Stimulated activated naive CD4-positive, alpha-beta T cell (primary cell): ENCODE results near the gene RTTN.
"Not testable (repeated sequence)": the region's sequence is repeated elsewhere in the genome, so short reads cannot be mapped to it uniquely, and the experiment has no call there.

Source experiments
- DNase-seq, 6 experiments: peaks; one replicate each; lab custom pipeline; 2025; lab: John Stamatoyannopoulos, UW

Gene RTTN, protein sequence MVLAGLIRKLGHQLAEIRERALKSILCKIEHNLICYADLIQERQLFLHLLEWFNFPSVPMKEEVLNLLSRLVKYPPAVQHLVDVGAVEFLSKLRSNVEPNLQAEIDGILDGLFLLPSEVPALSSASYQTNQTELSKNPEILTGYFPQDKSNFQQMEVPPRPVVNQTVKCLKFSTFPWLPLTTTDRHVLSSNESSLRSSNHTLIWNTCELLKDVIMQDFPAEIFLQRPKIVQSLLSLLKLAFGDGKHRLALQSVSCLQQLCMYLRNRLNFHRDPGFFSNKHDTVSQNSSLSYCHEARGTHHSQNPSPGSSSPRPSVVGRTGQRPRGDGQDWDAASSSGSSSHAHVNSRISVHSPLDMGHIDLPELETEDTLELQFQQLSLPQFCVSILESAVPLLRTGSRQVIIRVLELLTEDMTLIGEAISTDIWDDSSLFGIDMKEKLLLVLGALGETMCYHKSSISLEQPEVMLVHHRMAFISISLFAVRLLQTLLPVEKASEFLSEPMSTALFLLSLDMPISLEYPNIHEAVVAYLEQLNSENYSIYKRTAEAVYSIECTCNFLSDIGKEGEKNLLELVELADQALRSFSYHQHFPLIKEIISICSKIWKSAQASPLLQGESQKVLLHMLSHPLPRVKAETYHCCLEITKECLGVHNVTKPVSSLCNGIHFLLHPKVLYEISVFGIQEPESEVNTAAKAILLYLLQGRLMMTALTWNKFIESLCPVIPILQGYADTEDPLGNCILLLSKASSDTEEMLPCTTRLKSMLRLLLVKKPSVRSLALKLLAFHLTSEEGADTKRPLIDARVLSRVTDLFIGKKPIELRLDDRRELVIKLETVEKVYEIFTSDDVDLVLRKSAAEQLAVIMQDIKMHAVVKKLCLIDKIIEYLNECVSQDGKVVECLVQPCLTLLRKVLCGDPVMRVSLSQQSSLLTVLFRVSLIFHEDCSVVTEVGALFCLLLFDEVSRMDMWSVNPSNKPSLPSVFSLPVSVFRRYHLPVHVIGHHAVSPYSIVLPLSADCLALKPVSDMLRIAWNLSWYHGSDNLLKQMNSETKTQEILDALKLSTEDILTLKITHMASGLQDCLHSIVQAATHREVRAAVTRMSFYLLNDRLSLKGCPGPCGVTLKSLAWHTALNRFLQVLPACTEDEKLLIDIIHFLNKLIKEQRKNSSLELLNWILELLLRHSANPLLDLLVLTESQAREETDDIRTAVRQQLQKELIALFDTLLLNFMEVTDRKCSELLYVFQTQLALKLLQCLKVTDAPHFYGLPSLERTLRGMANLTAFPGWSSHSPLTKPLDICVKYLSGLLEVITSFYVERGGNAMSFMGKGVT (N-terminal part only)

DNA sequence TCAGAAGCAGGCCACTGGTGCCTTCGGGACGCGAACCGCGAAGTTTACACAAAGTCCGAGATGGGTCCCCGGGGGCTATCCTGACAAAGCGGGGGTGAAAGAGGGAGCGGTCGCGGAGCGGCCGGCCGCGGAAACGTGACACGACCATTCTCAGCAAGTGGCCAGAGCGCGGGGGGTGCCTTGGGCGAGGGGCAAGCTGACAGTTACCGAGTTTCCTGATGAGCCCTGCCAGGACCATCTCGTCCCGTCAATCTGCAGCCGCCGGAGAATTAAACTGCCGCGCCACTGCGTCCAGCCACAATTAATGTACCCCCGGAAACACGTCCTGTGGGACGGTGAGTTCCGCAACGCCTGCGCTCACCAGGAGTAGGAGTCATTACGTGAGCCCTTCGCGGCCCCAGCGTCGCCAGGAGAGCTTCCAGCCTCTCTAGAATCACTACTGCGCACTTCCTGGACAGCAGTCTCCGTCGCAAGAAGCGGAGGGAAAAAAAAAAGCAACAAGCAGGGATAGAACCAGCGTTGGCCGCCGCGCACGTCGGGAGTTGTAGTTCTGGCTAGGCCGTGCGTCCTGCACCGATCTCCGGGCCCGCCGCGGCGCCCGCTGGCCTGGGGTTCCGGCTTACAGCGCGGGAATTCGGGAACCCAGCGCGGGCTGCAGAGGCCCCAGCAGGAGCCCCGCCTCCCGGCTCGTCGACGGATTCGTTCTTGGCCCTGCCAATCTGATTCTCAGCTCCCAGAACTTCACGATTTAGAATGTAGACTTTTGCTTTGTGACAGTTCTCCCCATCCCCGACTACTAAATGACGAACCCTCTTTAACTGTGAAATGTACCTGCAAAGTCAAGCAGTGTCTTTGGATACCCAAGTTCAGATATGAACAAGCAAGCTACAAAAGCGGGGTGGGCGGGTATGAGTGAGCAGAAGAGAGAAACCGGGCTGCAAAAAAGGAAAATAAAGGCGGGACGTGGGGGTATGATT lies at the start of gene RTTN:
TSS of gene RTTN (minus strand) at position 267 of the 977 bp plus-strand sequence. CDS start at position 238, 29 bp downstream.
- peak; percentile 84 to 99 (median 90) for DNase-seq

DNA sequence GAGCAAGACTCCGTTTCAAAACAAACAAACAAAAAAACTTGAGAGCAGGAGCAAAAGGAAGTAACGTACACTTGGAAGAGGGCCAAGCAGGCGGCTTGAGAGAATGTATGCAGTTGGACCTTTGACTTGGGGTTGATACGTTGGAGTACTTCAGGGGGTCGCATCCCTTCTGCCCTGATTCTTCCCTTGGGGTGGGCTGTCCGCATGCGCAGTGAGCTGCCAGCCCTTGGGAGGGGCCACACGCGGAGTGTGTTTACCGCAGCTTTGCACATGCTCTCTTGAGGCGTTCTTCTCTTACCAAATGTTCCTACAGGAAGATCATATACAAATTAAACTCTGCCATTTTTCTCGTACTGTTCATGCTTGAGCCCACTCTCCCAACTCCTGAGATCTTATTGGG lies 45.3 kb upstream of the RTTN start:
- no peak for DNase-seq

DNA sequence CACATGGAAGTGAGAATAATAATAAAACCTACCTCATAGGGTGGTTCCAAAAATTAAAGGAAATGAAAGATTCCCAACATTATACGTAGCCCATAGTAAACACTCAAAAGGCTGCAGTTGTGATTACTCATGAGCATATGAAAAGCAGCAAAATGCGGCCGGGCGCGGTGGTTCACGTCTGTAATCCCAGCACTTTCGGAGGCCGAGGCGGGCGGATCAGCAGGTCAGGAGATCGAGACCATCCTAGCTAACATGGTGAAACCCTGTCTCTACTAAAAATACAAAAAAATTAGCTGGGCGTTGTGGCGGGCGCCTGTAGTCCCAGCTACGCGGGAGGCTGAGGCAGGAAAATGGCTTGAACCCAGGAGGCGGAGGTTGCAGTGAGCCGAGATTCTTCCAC lies 44.4 kb upstream of the RTTN start:
- DNase-seq, result not testable (repeated sequence)

DNA sequence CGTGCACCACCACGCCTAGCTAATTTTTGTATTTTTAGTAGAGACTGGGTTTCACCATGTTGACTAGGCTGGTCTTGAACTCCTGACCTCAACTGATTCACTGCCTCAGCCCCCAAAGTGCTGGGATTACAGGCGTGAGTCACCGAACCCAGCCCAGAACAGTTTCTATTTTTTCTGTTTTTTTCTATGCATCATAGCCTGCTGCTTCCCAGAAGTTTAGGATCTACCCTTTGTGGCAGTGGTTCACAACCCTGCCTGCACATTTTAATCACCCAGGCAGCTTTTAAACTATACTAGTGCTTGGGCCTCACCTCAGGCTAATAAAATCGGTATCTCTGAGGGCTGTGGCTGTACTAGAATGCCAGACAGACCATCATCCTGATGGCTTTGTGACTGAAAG lies 43.6 kb upstream of the RTTN start:
- no peak for DNase-seq

DNA sequence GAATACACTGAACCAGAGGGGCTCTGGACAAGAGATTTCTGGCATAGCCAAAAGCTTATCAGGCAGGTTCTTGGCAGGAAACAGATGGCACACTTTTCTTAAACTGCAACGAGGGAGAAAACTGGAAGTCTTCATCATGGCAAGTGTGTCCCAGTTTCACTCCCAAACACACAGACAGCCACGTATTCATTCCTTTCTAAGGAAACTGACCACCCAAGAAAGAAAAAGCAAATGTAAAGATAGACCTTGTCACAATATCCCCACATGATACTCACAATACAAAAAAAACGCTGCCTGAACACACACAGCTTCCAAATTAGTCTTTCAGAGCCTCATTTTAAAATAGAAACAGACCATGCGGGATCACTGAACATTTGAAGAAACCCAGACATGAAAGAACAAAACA lies 40.6 kb upstream of the RTTN start:
- DNase-seq, result no peak

DNA sequence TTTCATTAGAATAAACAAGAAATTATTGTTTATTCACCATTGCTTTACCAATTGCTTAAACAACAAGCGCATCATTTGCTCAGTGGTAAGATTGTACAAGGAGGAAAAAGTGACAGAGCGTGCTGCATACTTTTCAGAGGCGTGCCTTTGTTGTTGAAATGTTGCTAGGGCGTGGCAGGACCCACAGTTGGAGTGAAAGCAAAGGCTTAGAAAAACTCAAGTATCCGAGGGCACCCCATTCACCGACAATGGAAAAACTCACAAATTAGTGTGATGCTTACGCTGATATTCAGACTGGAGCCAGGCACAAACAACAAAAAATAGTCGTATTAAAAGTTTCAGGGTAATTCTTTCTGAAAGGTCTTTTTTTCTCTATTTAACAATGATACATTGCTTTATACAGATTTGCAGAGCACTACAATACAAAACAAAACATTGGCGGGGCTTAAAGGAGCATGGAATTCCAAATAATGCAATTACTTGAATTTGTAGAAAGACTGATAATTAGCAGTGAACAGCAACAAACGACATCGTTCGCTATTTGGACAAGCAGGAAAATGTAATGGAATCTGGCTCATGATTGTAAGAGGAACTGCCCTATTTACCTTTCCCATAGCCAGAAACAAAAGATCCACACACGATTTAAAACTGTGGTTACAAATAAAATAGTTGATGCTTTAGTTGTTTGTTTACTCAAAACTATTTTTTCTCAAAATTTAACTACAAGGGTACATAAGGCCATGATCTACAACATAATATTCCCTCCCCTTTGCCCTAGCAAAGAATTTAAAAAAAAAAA lies 37.8 kb upstream of the RTTN start:
- no peak for DNase-seq

DNA sequence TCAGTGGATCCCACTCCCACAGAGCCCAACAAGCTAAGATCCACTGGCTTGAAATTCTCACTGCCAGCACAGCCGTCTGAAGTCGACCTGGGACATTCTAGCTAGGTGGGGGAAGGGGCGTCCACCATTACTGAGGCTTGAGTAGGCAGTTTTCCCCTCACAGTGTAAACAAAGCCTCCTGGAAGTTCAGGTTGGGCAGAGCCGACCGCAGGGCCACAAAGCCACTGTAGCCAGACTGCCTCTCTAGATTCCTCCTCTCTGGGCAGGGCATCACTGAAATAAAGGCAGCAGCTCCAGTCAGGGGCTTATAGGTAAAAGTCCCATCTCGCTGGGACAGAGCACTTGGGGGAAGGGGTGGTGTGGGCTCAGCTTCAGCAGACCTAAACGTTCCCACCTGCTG lies 31.4 kb upstream of the RTTN start:
- DNase-seq, result not testable (repeated sequence)

DNA sequence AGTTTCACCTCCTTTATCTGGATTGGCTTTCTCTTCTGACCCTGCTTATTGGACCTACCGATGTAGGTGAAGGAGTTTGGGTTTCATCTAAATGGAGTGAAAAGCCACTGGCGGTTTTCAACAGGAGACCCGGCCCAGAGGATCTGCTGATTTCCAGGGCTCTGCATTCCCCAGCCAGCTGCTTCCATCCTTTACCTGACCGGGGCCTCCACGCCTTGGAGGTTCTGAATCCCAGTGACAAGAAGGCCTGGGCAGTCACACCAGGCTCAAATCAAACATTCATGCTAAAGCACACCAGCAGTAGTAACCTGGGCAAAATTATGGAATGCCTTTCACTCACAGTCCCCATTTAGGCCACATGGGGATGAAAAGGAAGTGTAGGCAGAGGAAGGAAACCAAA lies 30.0 kb upstream of the RTTN start:
- DNase-seq, result no peak

DNA sequence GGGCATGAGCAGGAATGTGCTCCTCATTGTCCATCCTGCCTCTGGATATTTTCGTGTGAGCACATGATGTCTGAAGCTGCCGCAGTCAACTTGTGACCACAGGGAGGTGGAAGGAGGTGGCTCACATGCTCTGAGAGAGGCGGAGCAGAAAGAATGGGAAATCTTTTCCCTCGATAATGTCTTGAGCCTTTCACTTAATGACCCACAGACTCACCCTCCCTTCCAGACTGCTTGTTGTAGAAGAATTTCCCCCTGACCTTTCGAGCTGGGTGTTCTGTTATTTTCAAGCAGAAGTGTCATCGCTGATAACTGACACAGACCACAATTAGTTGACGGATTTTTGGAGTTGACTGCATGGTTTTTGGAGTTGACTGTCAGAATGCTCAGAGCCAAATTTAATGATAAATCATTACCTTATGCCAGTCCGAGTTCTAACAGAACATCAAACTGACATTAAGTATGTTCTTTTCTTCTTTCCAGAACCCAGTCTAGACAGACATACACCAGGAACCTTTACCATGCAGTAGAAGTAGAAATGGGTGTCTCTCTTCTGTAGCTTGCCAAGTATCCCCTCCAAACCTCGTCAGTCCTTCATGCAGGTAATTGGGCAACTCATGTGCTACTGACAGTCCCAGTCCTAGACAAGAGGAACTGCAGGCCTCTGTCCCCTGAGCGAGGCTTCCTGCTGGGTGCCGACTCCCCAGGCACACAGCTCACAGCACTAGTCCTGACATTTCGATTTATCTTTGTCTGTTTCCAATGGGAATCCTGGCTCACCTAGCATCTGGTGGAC lies 29.4 kb upstream of the RTTN start:
- DNase-seq, result no peak

DNA sequence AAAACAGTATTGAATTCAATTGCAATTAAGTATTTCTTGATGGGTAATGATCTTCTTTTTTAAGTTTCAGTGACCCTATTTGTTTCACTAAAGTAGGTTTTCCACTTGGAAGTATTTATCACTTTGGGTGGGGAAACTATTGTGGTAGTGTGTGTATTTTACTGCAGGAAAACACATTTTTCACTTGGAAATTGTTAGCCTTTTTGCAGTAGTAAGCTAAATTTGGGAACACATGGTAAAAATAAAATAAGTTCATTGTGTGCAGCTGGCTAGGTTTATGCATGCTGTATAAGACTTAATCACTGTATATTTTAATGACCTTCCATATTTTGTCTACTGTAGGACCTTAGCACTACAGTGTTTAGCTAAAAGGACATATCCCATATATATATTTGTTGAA lies 28.5 kb upstream of the RTTN start:
- DNase-seq, result no peak

DNA sequence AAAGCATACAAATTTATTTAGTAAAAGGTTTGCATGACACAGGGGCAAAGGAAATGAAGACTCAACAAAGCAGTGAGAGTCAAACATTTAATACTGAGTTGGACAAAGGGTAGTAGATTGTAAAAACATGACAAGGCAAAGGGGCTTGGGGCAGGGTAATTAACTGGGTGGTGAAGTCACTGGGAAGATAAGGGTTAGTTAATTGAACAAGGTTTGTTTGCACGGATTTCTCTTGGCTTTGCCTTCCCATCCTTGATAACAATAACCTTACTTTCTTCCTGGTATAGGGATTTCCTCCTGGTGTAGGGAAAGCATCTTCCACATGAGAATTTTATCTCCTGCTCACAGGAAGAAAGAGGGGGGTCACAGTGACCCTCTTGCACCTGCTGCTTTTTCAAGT lies 26.8 kb upstream of the RTTN start:
- no peak for DNase-seq

DNA sequence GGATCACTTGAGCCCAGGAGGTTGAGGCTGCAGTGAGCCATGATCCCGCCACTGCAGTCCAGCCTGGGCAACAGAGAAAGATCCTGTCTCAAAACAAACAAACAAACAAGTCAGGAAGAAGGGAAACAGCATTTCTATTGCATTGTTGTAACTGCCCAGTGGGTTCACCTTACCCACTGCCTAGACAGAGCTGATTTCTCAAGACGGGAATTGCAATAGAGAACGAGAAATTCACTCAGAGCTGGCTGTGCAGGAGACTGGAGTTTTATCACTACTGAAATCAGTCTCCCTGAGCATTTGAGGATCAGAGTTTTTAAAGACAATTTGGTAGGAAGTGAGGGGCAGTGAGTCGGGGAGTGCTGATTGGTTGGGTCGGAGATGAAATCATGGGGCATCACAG lies 24.2 kb upstream of the RTTN start:
- DNase-seq, result no peak

DNA sequence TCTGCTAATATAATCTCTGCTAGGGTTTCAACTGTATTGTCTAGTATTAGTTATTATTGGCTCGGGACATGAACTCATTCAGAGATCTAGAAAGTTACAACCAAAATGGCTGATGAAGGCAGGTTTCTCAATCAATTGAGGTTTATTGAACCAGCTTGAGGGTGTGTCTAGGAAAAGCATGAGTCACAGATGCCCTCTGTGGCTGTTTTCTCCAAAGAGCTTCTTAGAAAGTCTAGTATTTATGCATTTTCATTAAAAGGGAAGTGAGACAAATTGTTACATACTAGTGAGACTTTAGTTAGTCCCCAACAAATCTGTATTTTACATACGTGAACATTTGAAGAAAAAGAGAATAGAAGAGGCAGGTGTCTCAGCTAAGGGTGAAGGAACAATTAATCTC lies 23.0 kb upstream of the RTTN start:
- DNase-seq, result no peak

DNA sequence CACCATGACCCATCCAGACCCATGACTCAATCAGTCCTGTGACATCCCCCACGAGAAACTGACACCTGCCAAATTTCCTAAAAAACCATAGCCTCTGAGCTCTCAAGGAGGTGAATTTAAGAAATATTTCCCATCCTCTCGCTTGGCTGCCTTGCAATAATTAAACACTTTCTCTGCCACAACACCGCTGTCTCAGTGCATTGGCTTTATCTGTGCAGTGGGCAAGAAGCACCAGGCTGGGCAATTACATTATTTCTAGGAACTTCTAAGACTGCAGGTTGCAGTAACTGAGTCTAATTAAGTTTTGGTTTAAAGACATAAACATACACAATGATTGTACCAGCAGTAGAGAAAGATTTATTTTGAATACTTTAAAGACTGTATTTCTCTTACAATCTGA lies 22.0 kb upstream of the RTTN start:
- DNase-seq, result no peak

DNA sequence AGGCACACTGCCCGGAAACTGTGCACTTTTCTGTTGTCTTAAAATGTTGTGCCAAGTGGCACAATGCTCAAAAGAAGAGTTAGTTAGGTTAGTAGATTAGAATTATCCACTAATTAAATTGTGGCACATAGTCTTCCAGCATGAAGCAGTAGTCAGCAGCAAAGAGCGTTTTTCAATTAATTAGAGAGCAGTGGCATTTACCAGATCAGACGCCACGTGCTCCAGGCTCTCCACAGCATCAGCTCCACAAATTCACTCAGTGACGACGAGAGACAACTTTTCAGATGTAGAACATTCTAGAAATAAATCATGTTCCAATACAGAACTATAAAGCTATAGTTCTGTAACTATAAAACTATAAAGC lies 16.4 kb upstream of the RTTN start:
- no peak for DNase-seq

DNA sequence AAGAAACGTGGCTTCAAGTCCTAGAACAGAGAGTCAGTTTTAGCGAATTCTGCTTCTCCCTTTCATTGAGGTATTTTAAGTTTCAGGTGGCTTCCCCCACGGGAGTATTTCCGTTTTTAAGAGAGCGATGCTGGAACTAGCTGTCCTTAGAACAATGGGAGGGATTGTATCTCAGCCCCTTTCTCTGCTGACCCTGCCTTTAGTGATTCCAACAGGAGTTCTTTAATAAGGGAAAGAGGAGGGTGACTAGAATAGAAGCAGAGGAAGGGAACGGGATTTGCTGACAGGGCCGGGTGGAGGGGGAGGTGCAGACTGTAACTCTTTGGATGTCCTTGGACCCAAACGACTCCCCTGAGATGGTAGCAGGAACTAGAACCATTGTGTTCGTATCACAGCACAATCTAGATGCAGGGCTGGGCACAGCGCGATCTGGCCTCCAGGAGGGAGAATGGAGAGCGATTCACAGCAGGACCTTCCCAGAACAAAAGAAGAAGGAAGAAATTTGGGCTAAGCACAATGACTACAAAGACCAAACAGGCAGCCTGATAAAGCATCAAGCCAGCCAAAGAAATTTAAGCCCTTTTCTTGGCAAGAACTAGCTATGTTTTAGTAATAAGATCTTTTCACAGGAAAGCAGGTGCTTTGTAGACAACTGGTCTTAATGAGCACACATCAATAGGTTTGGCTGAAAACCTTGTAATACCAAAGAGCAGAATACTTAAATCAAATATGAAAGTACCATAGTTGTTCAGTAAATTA lies 15.8 kb upstream of the RTTN start:
- DNase-seq, result no peak

DNA sequence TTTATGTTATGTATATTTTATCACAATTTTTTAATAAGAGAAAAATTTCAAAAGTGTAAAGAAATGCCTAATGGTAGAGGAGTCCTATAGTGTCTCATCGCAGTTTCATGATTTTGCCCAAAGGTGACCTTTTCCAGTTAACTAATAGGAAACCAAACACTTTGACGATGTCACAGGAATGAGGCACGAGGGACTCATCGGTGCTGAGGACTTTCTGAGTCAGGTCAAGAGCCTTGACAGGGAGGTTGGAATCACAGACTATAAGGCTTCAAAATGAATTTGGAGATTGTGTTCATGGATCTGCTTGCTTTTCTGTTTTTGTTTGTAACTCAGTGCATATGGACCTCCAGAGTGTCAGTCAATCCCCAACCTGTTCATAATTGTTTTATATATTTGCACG lies 15.1 kb upstream of the RTTN start:
- no peak for DNase-seq

DNA sequence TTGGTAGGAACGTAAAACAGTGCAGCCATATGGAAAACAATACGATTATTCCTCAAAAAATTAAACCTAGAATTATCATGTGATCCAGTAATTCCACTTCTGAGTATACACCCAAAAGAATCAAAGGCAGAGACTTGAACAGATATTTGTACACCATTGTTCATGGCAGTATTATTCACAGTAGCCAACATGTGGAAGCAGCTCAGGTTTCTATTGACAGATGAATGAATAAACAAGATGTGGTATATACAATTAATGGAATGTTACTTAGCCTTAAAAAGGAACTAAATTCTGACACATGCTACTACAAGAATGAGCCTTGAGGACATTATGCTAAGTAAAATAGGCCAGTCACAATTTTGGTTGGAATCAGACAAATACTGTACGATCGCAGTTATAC lies 14.2 kb upstream of the RTTN start:
- no peak for DNase-seq

DNA sequence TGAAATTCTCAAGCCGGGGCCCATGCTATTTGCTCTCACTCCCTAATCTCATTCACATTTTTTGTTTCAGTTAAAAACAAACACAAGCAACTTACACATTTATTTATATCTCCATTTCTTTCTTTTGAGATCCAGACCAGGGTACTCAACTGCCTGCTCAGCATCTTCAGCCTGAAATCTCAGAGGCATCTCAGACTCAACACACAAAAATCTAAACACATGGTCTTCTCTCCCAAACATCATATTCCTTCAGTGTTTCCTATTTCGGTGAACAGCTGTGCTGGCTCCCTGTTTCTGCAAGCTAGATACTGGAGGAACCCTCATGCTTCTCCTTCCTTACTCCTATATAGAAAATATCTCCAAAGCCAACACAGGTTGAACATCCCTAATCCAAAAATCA lies 11.3 kb upstream of the RTTN start:
- DNase-seq, result no peak
